Measurements from ENCODE around the gene HLA-DRB1.
"Not testable (repeated sequence)": the region's sequence is repeated elsewhere in the genome, so short reads cannot be mapped to it uniquely, and the experiment has no call there.

The HLA-DRB1 gene

DNA sequence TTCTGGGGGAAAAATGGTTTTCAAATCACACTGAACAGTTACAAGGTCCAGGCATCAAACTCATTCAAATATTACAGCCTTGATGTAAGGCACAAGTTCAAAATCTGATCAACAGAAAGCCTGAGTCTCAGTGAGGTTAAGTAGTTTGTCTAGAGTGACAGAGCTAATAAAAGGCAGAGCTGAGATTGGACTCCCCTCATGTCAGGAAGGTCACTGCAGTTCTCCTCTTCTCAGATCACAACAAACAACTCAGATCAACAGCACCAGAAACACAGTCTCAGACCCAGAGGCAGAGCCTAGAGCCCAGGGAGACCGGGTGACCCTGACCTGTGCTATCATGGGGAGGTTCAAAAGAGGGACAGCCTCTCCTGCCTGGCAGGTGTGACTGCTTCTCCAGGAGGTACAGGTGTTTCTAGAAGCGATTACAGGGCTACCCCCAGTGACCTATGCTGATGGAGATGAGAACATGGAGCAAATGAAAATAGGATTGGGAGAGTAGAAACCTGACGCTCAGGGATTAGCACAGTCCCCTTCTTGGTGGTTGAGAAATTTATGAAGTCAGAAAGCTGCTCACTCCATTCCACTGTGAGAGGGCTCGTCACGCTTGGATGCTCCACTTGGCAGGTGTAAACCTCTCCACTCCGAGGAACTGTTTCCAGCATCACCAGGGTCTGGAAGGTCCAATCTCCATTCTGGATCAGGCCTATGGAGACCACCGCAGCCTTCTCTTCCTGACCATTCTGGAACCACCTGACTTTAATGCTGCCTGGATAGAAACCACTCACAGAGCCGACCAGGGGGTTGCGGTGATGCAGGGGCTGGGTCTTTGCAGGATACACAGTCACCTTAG is 35.3 kb downstream of the HLA-DRB1 start:
- no peak for DNase-seq

DNA sequence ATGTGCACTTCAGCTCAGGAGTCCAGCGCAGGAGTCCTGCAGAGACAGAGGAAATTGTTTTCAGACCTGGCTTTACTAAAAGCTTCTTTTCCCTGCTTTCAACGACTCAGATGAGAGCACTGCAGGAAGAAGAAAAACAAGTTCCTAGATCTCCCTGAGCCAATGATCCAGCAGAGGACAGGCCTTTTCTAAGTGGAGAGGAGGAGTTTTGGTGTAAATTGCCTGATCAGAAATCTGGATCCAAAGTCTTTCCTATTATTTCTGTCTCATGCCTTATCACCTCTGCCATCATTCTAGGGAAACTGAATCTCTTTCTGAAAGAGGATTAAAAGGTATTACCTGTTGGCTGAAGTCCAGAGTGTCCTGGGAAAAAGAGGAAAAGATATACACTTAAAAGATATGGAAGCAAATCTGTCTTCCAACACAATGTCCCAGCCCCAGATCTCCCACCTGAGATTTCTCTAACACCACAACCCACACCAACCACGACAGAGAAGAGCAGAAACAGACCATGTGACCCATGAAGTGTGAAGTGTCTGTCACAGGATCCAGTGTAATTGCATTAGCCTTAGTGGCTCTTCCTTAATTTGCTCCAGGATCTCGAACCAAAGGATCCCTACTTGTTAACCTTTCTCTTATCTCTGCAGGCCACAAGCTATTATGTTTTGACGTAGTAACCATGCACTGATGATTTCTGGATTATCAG is 36.5 kb downstream of the HLA-DRB1 start:
- DNase-seq, result no peak

DNA sequence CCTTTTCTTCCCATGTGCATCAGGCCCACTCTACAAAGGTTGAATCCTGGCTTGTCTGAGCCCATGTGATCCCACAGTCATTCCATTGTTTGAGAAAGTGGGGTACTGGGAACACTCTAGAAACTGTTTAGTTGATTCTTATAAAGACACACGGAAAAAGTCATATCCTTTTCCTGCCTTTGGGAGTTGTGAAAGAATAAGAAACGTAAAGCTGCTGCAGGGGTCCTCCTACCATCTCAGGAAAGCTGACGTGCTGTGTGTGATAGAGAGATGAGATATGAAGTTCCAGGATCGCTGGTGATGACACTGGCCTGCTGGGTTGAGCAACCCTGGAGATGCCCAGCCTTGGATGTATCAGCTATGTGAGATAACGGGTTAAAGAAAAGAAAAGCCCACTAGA is 38.2 kb downstream of the HLA-DRB1 start:
- no peak for DNase-seq

DNA sequence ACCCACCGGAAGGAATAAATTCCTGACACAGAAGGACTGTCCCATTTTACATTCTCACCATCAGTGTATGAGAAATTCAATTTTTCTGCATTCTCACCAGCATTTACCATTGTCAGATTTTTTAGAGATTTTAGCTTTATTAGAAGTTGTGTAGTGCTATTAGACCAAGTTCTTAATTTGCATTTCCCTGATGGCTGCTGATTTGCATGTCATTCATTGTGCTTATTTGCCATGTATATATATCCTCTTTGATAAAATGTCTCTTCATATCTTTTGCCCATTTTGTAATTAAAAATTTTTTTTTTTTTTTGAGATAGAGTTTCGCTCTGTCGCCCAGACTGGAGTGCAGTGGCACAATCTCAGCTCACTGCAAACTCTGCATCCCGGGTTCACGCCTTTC is 49.8 kb downstream of the HLA-DRB1 start:
- no peak for DNase-seq

DNA sequence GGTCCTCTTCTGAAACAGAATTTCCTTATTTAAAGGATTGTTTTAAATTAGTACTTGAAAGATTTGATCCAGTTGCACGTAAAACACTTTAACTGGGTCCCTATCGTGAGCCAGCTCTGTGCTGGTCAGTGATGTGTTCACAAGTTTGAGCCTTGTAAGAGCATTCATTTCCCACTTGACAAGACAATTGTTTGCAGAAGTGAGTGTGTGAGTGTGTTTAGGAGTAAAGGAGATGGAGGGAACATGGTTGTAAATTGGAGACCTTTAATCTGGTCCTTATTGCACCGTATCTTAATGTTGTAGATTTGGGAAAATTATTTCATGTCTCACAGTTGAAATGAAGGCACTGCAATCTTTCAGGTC is 59.2 kb downstream of the HLA-DRB1 start:
- not testable (repeated sequence) for DNase-seq

DNA sequence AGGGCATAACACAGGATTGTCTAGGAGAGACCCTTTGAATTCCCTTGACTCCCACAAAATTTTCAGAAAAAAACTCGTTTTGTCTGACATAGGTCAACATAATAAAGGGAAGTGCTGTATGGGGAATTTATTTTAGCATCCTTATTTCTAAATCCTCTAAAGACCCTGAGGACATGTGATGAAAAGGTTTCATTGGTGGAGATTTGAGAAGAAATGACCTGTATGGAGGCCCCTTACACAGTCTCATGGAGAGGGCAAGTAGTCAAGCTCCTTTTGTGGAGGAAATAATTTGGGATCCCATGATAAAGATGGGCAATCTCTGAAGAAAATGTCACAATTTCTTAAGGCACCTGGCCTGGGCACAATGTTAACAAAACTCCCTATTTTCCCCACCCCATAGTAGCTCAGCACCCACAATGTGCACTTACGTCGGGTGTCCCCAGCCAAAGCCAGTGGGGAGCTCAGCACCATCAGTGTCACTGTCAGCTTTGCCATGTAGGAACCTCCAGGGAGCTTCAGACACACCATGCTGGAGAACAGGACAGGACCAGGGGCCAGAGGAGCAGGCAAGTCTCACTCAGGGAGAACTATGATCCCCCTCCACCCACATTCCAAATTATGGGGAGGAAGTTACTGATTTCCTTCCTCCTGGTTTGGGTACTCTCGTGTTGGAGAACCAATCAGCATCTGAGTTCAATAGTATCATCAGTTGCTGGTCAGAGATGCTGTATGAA is 59.8 kb downstream of the HLA-DRB1 start, which contains the start of gene HLA-DRB5:
Gene HLA-DRB5 (minus strand): TSS at position 591 of the 734 bp plus-strand sequence. CDS start 63 bp downstream, at position 528.
- DNase-seq, result no peak
